Measurements from ENCODE around the gene IL1RN.

IL1RN gene

GRCh38 chr2:113136828-113137775 is 9.7 kb downstream of the IL1RN start:
- H3K9ac ChIP-seq (ENCODE audit: low read depth in 1 of 2, low read length in 2 of 2), result no peak overlapping the region
- H3K36me3 ChIP-seq (ENCODE audit: control insufficient read depth in 1 of 2, insufficient read depth in 2 of 2, low read length in 2 of 2), result no peaks in the 10 kb centered on the region
- H3K27me3 ChIP-seq (ENCODE audit: control insufficient read depth in 1 of 2, insufficient read depth in 2 of 2, low read length in 2 of 2), result no peaks in the 10 kb centered on the region
- no peak overlapping the region for H3K4me3 ChIP-seq (ENCODE audit: low read depth in 1 of 2, low read length in 2 of 2)
- H3K27ac ChIP-seq (ENCODE audit: low read depth, low read length), result no peak overlapping the region
- H3K9me3 ChIP-seq (ENCODE audit: control insufficient read depth in 1 of 2, low read length in 2 of 2), result no peaks in the 10 kb centered on the region
- H3K4me1 ChIP-seq (ENCODE audit: control insufficient read depth in 1 of 2, insufficient read depth in 2 of 2, low read length in 2 of 2), result peaks cover 9 to 14% of the 10 kb centered on the region in 2 donors

- Histone ChIP-seq H3K4me3 (ENCODE audit: low read depth in 1 of 2, low read length in 2 of 2) (no peak overlapping the region), H3K27ac (ENCODE audit: low read depth, low read length) (no peak overlapping the region), H3K9me3 (ENCODE audit: control insufficient read depth in 1 of 2, low read length in 2 of 2) (no peaks in the 10 kb centered on the region), H3K27me3 (ENCODE audit: control insufficient read depth in 1 of 2, insufficient read depth in 2 of 2, low read length in 2 of 2) (no peaks in the 10 kb centered on the region), H3K9ac (ENCODE audit: low read depth in 1 of 2, low read length in 2 of 2) (no peak overlapping the region), H3K36me3 (ENCODE audit: control insufficient read depth in 1 of 2, insufficient read depth in 2 of 2, low read length in 2 of 2) (no peaks in the 10 kb centered on the region), H3K4me1 (ENCODE audit: control insufficient read depth in 1 of 2, insufficient read depth in 2 of 2, low read length in 2 of 2) (peaks cover 9 to 14% of the 10 kb centered on the region in 2 donors)
These were observed 10.4 kb downstream of the IL1RN start for GRCh38 chr2:113137827-113138226.

GRCh38 chr2:113138428-113139322 is 11.3 kb downstream of the IL1RN start:
- H3K27ac ChIP-seq (ENCODE audit: low read depth, low read length), result no peak overlapping the region
- H3K4me3 ChIP-seq (ENCODE audit: low read depth in 1 of 2, low read length in 2 of 2), result peak overlapping the region; percentile 30 to 40

GRCh38 chr2:113141451-113141850 is 14.1 kb downstream of the IL1RN start:
- Histone ChIP-seq H3K27me3 (ENCODE audit: control insufficient read depth in 1 of 2, insufficient read depth in 2 of 2, low read length in 2 of 2) (no peaks in the 10 kb centered on the region), H3K4me1 (ENCODE audit: control insufficient read depth in 1 of 2, insufficient read depth in 2 of 2, low read length in 2 of 2) (peaks cover 8 to 9% of the 10 kb centered on the region in 2 donors), H3K36me3 (ENCODE audit: control insufficient read depth in 1 of 2, insufficient read depth in 2 of 2, low read length in 2 of 2) (no peaks in the 10 kb centered on the region), H3K27ac (ENCODE audit: low read depth, low read length) (no peak overlapping the region), H3K4me3 (ENCODE audit: low read depth in 1 of 2, low read length in 2 of 2) (no peak overlapping the region), H3K9me3 (ENCODE audit: control insufficient read depth in 1 of 2, low read length in 2 of 2) (no peaks in the 10 kb centered on the region), H3K9ac (ENCODE audit: low read depth in 1 of 2, low read length in 2 of 2) (no peak overlapping the region)

More at GRCh38 chr2:113138428-113139322, 11.3 kb downstream of the IL1RN start:
- Histone ChIP-seq H3K4me1 (ENCODE audit: control insufficient read depth in 1 of 2, insufficient read depth in 2 of 2, low read length in 2 of 2) (peaks cover 9 to 11% of the 10 kb centered on the region in 2 donors), H3K36me3 (ENCODE audit: control insufficient read depth in 1 of 2, insufficient read depth in 2 of 2, low read length in 2 of 2) (no peaks in the 10 kb centered on the region), H3K27me3 (ENCODE audit: control insufficient read depth in 1 of 2, insufficient read depth in 2 of 2, low read length in 2 of 2) (no peaks in the 10 kb centered on the region), H3K9me3 (ENCODE audit: control insufficient read depth in 1 of 2, low read length in 2 of 2) (no peaks in the 10 kb centered on the region), H3K9ac (ENCODE audit: low read depth in 1 of 2, low read length in 2 of 2) (peak overlapping the region; percentile 0 to 4)

- Histone ChIP-seq H3K4me3 (ENCODE audit: low read depth in 1 of 2, low read length in 2 of 2) (no peak overlapping the region), H3K36me3 (ENCODE audit: control insufficient read depth in 1 of 2, insufficient read depth in 2 of 2, low read length in 2 of 2) (no peaks in the 10 kb centered on the region)
These were observed 14.9 kb downstream of the IL1RN start for GRCh38 chr2:113142290-113142689.

DNA sequence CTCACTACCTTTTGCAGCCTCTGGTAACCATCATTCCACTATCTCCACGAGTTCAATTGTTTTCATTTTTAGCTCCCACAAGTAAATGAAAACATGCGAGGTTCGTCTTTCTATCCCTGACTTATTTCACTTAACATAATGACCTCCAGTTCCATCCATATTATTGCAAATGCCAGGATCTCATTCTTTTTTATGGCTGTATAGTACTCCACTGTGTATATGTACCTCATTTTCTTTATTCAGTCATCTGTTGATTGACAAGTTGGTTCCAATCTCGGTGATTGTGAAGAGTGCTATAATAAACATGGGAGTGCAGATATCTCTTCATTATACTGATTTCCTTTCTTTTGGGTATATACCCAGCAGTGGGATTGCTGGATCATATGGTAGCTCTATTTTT is 16.9 kb downstream of the IL1RN start:
- H3K27me3 ChIP-seq (ENCODE audit: control insufficient read depth in 1 of 2, insufficient read depth in 2 of 2, low read length in 2 of 2), result no peaks in the 10 kb centered on the region
- H3K36me3 ChIP-seq (ENCODE audit: control insufficient read depth in 1 of 2, insufficient read depth in 2 of 2, low read length in 2 of 2), result no peaks in the 10 kb centered on the region
- H3K4me3 ChIP-seq (ENCODE audit: low read depth in 1 of 2, low read length in 2 of 2), result no peak overlapping the region
- no peaks in the 10 kb centered on the region for H3K9me3 ChIP-seq (ENCODE audit: control insufficient read depth in 1 of 2, low read length in 2 of 2)
- peaks cover under 1 to 1% of the 10 kb centered on the region in 2 donors for H3K4me1 ChIP-seq (ENCODE audit: control insufficient read depth in 1 of 2, insufficient read depth in 2 of 2, low read length in 2 of 2)
- H3K9ac ChIP-seq (ENCODE audit: low read depth in 1 of 2, low read length in 2 of 2), result no peak overlapping the region
- no peak overlapping the region for H3K27ac ChIP-seq (ENCODE audit: low read depth, low read length)

More at GRCh38 chr2:113142290-113142689, 14.9 kb downstream of the IL1RN start:
- Histone ChIP-seq H3K27ac (ENCODE audit: low read depth, low read length) (no peak overlapping the region), H3K27me3 (ENCODE audit: control insufficient read depth in 1 of 2, insufficient read depth in 2 of 2, low read length in 2 of 2) (no peaks in the 10 kb centered on the region), H3K9ac (ENCODE audit: low read depth in 1 of 2, low read length in 2 of 2) (no peak overlapping the region), H3K9me3 (ENCODE audit: control insufficient read depth in 1 of 2, low read length in 2 of 2) (no peaks in the 10 kb centered on the region), H3K4me1 (ENCODE audit: control insufficient read depth in 1 of 2, insufficient read depth in 2 of 2, low read length in 2 of 2) (peaks cover 8 to 9% of the 10 kb centered on the region in 2 donors)

GRCh38 chr2:113148606-113149552 is 21.5 kb downstream of the IL1RN start:
- Histone ChIP-seq H3K9ac (ENCODE audit: low read depth in 1 of 2, low read length in 2 of 2) (no peak overlapping the region), H3K27ac (ENCODE audit: low read depth, low read length) (no peak overlapping the region), H3K27me3 (ENCODE audit: control insufficient read depth in 1 of 2, insufficient read depth in 2 of 2, low read length in 2 of 2) (no peaks in the 10 kb centered on the region), H3K4me1 (ENCODE audit: control insufficient read depth in 1 of 2, insufficient read depth in 2 of 2, low read length in 2 of 2) (no peaks in the 10 kb centered on the region), H3K4me3 (ENCODE audit: low read depth in 1 of 2, low read length in 2 of 2) (no peak overlapping the region), H3K36me3 (ENCODE audit: control insufficient read depth in 1 of 2, insufficient read depth in 2 of 2, low read length in 2 of 2) (no peaks in the 10 kb centered on the region), H3K9me3 (ENCODE audit: control insufficient read depth in 1 of 2, low read length in 2 of 2) (no peaks in the 10 kb centered on the region)

GRCh38 chr2:113149553-113150257 is 22.3 kb downstream of the IL1RN start:
- no peak overlapping the region for H3K4me3 ChIP-seq (ENCODE audit: low read depth in 1 of 2, low read length in 2 of 2)
- H3K9ac ChIP-seq (ENCODE audit: low read depth in 1 of 2, low read length in 2 of 2), result no peak overlapping the region
- H3K27me3 ChIP-seq (ENCODE audit: control insufficient read depth in 1 of 2, insufficient read depth in 2 of 2, low read length in 2 of 2), result no peaks in the 10 kb centered on the region
- H3K36me3 ChIP-seq (ENCODE audit: control insufficient read depth in 1 of 2, insufficient read depth in 2 of 2, low read length in 2 of 2), result no peaks in the 10 kb centered on the region
- no peaks in the 10 kb centered on the region for H3K4me1 ChIP-seq (ENCODE audit: control insufficient read depth in 1 of 2, insufficient read depth in 2 of 2, low read length in 2 of 2)
- H3K27ac ChIP-seq (ENCODE audit: low read depth, low read length), result no peak overlapping the region
- H3K9me3 ChIP-seq (ENCODE audit: control insufficient read depth in 1 of 2, low read length in 2 of 2), result no peaks in the 10 kb centered on the region

DNA sequence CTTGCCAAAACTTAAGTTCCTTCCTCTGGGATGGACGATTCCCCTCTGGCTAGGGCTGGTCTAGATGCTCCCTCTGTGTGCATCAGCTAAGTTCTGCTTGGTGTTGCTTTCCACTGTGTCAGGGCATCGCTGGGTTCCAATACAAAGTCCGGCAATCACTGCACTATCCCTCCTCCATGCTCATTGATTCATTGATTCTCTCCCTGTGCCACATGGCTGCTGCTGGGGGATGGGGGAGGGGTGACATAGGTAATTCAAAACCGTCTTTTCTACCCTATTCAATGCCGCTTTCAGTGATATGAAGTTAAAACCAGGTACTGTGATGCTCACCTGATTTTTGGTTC is 22.8 kb downstream of the IL1RN start:
- H3K36me3 ChIP-seq (ENCODE audit: control insufficient read depth in 1 of 2, insufficient read depth in 2 of 2, low read length in 2 of 2), result no peaks in the 10 kb centered on the region
- H3K9me3 ChIP-seq (ENCODE audit: control insufficient read depth in 1 of 2, low read length in 2 of 2), result no peaks in the 10 kb centered on the region
- H3K27me3 ChIP-seq (ENCODE audit: control insufficient read depth in 1 of 2, insufficient read depth in 2 of 2, low read length in 2 of 2), result no peaks in the 10 kb centered on the region
- no peak overlapping the region for H3K27ac ChIP-seq (ENCODE audit: low read depth, low read length)
- H3K4me1 ChIP-seq (ENCODE audit: control insufficient read depth in 1 of 2, insufficient read depth in 2 of 2, low read length in 2 of 2), result no peaks in the 10 kb centered on the region
- H3K9ac ChIP-seq (ENCODE audit: low read depth in 1 of 2, low read length in 2 of 2), result no peak overlapping the region
- H3K4me3 ChIP-seq (ENCODE audit: low read depth in 1 of 2, low read length in 2 of 2), result no peak overlapping the region
